IMR-90 (cell line): Measurements from ENCODE around the gene NAMPT.

Source experiments
- BHLHE40 ChIP-seq: fragments of 150-350 bp; IDR thresholded peaks from 2 replicates; pipeline ENCODE4 v1.6.1; 2016; ENCODE audit warnings: mild to moderate bottlenecking, low read depth, low read length
- CEBPB ChIP-seq: IDR thresholded peaks from 2 replicates; pipeline ENCODE4 v1.6.1; 2012; ENCODE audit warnings: low read depth, low read length, improper control_type of control experiment
- CHD1 ChIP-seq: IDR thresholded peaks from 2 replicates; pipeline ENCODE4 v1.6.1; 2012; ENCODE audit warnings: low read depth, low read length, improper control_type of control experiment
- MAFK ChIP-seq: IDR thresholded peaks from 2 replicates; pipeline ENCODE4 v1.6.1; 2012; ENCODE audit warnings: low read depth, low read length, improper control_type of control experiment
- NFE2L2 ChIP-seq: fragments of 150-350 bp; IDR thresholded peaks from 2 replicates; pipeline ENCODE4 v1.6.1; 2016; ENCODE audit warnings: low read depth, mild to moderate bottlenecking, low read length
- POLR2A ChIP-seq: IDR thresholded peaks from 2 replicates; pipeline ENCODE4 v1.6.1; 2012; ENCODE audit warnings: mild to moderate bottlenecking, low read depth, low read length
- RAD21 ChIP-seq: IDR thresholded peaks from 2 replicates; pipeline ENCODE4 v1.6.1; 2012; ENCODE audit warnings: low read length, improper control_type of control experiment
- RFX5 ChIP-seq: IDR thresholded peaks from 2 replicates; pipeline ENCODE4 v1.8.0; 2012; ENCODE audit warnings: low read depth, mild to moderate bottlenecking, low read length, moderate library complexity
- SMC3 ChIP-seq: fragments of 150-350 bp; IDR thresholded peaks from 2 replicates; pipeline ENCODE4 v1.6.1; 2016; ENCODE audit warnings: low read depth, mild to moderate bottlenecking, antibody characterized with exemption, low read length, moderate library complexity
- TF ChIP-seq, protein P1 (sequence below): conservative IDR thresholded peaks from 2 replicates; pipeline ENCODE4 v1.5.1; 2012; ENCODE audit warnings: mild to moderate bottlenecking, low read depth, low read length, improper control_type of control experiment
- TF ChIP-seq, protein P2 (sequence below): fragments of 150-350 bp; IDR thresholded peaks from 2 replicates; pipeline ENCODE4 v1.6.1; 2016; ENCODE audit warnings: low read depth, mild to moderate bottlenecking, low read length, moderate library complexity, borderline replicate concordance
- TF ChIP-seq, protein P3 (sequence below): fragments of 150-350 bp; IDR thresholded peaks from 2 replicates; pipeline ENCODE4 v1.6.1; 2017; ENCODE audit warnings: mild to moderate bottlenecking, antibody characterized with exemption, low read length, low read depth

DNA sequence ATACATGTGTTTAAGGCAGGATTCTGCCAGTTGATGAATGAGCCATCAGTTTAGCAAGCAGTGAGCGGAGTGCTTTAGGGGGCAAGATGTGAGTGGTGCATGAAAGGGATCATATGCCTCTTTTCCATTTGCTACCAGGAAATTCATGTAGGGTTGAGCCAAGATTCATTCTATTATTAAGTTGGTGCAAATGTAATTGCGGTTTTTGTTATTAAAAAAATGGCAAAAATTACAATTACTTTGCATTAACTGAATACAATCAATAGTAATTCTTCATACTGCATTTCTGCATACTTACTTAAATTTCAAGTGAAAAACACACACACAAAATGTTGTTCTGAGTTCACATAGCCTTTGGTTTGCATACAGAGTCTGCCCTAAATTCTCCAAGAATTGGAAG is 30.1 kb upstream of the NAMPT start:
- TF ChIP-seq MAFK (no peak), RAD21 (no peak), POLR2A (no peak), SMC3 (no peak), NFE2L2 (no peak), CHD1 (no peak), RFX5 (no peak), CEBPB (no peak), BHLHE40 (no peak)
- TF ChIP-seq, protein P1, sequence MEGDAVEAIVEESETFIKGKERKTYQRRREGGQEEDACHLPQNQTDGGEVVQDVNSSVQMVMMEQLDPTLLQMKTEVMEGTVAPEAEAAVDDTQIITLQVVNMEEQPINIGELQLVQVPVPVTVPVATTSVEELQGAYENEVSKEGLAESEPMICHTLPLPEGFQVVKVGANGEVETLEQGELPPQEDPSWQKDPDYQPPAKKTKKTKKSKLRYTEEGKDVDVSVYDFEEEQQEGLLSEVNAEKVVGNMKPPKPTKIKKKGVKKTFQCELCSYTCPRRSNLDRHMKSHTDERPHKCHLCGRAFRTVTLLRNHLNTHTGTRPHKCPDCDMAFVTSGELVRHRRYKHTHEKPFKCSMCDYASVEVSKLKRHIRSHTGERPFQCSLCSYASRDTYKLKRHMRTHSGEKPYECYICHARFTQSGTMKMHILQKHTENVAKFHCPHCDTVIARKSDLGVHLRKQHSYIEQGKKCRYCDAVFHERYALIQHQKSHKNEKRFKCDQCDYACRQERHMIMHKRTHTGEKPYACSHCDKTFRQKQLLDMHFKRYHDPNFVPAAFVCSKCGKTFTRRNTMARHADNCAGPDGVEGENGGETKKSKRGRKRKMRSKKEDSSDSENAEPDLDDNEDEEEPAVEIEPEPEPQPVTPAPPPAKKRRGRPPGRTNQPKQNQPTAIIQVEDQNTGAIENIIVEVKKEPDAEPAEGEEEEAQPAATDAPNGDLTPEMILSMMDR, result no peak
- TF ChIP-seq, protein P2, sequence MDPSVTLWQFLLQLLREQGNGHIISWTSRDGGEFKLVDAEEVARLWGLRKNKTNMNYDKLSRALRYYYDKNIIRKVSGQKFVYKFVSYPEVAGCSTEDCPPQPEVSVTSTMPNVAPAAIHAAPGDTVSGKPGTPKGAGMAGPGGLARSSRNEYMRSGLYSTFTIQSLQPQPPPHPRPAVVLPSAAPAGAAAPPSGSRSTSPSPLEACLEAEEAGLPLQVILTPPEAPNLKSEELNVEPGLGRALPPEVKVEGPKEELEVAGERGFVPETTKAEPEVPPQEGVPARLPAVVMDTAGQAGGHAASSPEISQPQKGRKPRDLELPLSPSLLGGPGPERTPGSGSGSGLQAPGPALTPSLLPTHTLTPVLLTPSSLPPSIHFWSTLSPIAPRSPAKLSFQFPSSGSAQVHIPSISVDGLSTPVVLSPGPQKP, result no peak
- TF ChIP-seq, protein P3, sequence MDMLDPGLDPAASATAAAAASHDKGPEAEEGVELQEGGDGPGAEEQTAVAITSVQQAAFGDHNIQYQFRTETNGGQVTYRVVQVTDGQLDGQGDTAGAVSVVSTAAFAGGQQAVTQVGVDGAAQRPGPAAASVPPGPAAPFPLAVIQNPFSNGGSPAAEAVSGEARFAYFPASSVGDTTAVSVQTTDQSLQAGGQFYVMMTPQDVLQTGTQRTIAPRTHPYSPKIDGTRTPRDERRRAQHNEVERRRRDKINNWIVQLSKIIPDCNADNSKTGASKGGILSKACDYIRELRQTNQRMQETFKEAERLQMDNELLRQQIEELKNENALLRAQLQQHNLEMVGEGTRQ, result no peak
